ENCODE data around the gene HDLBP. TPM values are rescaled to one million over a fixed set of nuclear protein-coding genes. Genes with fewer than 3 reads are reported as not detected.

The HDLBP gene
- total and polyA plus RNA-seq, 2 of the 4 experiments (the other 2 are of a cell fraction), result 648 to 1,165 TPM

DNA sequence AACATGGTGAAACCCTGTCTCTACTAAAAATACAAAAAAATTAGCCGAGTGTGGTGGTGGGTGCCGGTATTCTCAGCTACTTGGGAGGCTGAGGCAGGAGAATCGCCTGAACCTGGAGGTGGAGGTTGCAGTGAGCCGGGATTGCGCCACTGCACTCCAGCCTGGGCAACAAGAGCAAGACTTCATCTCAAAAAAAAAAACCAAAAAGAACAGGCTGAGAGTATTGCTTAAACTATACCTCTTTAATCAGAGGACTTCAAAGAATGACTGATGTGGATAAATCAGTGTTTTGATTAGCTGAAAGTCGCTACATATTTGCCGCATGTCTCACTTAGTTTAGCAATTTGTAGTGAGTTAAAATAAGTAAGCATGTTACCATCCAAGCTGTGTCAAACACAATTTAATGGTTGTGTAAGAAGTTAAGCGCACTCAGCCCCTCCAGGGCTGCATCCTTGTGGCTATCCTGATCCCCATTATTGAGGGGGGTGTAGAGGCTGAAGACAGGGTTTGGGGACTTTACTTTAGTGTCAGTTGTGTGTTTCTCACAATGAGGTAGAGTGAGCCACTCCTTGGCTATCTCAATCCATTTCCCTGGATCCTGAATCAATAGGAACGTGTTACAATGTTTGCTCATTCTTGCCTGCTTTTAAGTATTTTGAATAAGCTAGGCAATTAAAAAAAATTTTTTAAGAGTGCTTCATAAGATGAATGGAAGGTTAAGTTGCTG is 29.6 kb upstream of the HDLBP start:
- Histone ChIP-seq H3K79me1 (ENCODE audit: low read depth in 1 of 2, low read length in 2 of 2) (peaks cover 30 to 62% of the 10 kb centered on the region in 2 experiments), H2AK9ac (replicated peaks; ENCODE audit: low read depth, low read length, poor library complexity) (no peak overlapping the region), H4K20me1 (ENCODE audit: insufficient read depth, low read length) (peaks cover 39% of the 10 kb centered on the region), H2BK5ac (ENCODE audit: low read depth, low read length, poor library complexity, severe bottlenecking) (no peak overlapping the region), H4K91ac (ENCODE audit: insufficient read depth, low read depth, low read length) (no peak overlapping the region), H3K9me1 (ENCODE audit: insufficient read depth, low read length) (peaks cover 10% of the 10 kb centered on the region), H3K18ac (ENCODE audit: low read depth, low read length) (no peak overlapping the region), H4K8ac (ENCODE audit: low read depth in 2 of 2, low read length in 2 of 2) (no peak overlapping the region), H3K27ac (ENCODE audit: insufficient read depth, low read length) (no peak overlapping the region), H2AK5ac (ENCODE audit: low read depth, low read length) (no peak overlapping the region), H3K36me3 (ENCODE audit: control insufficient read depth, insufficient read depth, low read length) (peaks cover 70% of the 10 kb centered on the region), H3K23ac (ENCODE audit: low read depth, low read length) (peak overlapping the region; percentile 26; the same call in 1 of the 2 replicates), H2BK20ac (ENCODE audit: low read depth, low read length) (no peak overlapping the region), H3K4me2 (ENCODE audit: low read depth, low read length) (no peak overlapping the region), H3K9me3 (ENCODE audit: control insufficient read depth, insufficient read depth, low read length) (no peaks in the 10 kb centered on the region), H3K4me3 (ENCODE audit: insufficient read depth, low read depth, low read length) (no peak overlapping the region), H2BK15ac (ENCODE audit: low read depth, low read length) (no peak overlapping the region), H2BK120ac (ENCODE audit: low read depth, low read length) (no peak overlapping the region), H3K56ac (ENCODE audit: extremely low read depth, insufficient read depth, low read length) (no peak overlapping the region), H4K5ac (ENCODE audit: low read depth, low read length) (no peak overlapping the region), H3K9ac (ENCODE audit: low read depth, low read length) (no peak overlapping the region), H3K4ac (ENCODE audit: low read depth, low read length) (no peak overlapping the region), H2AFZ (replicated peaks; ENCODE audit: low read length, poor library complexity) (no peak overlapping the region), H3K14ac (replicated peaks; ENCODE audit: low read depth, low read length) (no peak overlapping the region), H3K4me1 (ENCODE audit: control insufficient read depth, insufficient read depth, low read length) (peaks cover 7% of the 10 kb centered on the region), H3K27me3 (ENCODE audit: control insufficient read depth, insufficient read depth, low read length) (no peaks in the 10 kb centered on the region)
- no CpG with 5 or more reads among the region's 9 CpGs for WGBS, 2 experiments (ENCODE audit: extremely low coverage in 2 of 2, insufficient read length in 1 of 2)
- DNase-seq (peak; percentile 51), ATAC-seq (ENCODE audit: low read depth) (peak; percentile 61)
- dilution Hi-C loops (cut with HindIII; ENCODE audit: low sequenced_read_pairs, unreplicated experiment) (no loop called here), in situ Hi-C loops (cut with MboI; ENCODE audit: low sequenced_read_pairs) (loop anchor here (5.0 kb wide), 1 partner anchor 83 kb away; no protein-coding TSS in a partner anchor), intact Hi-C loops (cut with micrococcal nuclease) (no loop called here)
- TF ChIP-seq CEBPB (IDR thresholded peaks at IDR 0.05; ENCODE audit: low read depth, low read length), result peak; percentile 32; the same call in 1 of the 2 replicates
- no peak for TF ChIP-seq RFX5 (IDR thresholded peaks at IDR 0.05; ENCODE audit: low read depth, low read length)
- no TSS peak for BruUV-seq (replicated peaks)
- ChIA-PET CTCF (no interaction called here), POLR2A (ENCODE audit: unreplicated experiment) (no interaction called here)
